Measurements from ENCODE around the gene HOXD11. TPM values are rescaled to one million over a fixed set of nuclear protein-coding genes. Genes with fewer than 3 reads are reported as not detected.

The HOXD11 gene
- total and polyA plus RNA-seq, 2 donors (not counting 3 experiments of a cell fraction or from before 2014, with no cell fraction given): not detected

DNA sequence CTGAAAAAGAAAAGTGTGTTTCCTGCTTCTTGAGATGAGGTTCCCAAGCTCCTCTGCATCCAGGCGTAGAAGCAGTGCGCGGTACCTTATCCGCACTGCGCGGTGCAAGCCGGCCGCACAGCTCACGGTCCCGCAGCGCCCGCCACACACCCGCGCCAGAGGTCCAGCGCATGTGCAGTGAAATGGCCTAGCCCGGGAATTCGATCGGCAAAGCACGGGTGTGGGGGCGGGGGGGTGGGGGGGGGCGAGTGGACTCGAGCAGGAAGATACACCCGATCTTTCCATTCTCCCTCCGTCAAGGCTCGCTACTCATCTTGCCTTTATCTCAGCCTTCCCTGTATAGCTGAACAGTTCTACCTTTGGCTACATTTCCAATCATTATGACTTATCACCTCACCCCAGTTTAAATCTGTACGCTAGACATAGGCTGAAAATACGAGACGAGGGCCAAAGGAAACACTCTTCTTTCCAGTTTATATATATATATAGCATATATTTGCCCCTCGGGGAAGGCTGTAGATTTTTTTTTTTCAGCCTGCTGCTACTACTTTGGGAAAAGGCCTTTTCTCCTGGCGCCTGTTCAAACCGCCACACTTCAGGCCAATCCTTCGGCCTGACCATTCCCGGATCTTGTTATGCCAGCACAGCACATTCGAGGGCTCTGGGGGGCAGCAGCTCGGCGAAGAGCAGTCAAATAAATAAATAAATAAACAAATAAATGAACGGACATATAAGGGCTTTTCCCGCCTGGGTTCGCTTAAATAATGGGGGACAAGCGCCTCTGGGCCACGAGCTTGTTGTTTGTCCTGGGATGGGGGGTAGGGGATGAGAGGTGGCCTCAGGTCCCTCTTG, 32.8 kb downstream of the HOXD11 start:
- H3K9me3 ChIP-seq (replicated peaks; ENCODE audit: control insufficient read depth, insufficient read depth, low read length): no peaks in the 10 kb centered on the region
- BruUV-seq (replicated peaks): no TSS peak
- peak overlapping the region in 2 of 3 experiments; percentile 73 to 91 for H3K4me3 ChIP-seq (replicated peaks in 1 of 3; ENCODE audit: insufficient read depth in 1 of 3, low read depth in 1 of 3, low read length in 3 of 3)
- H3K79me2 ChIP-seq (ENCODE audit: control insufficient read depth, insufficient read depth, low read length): peaks cover 69% of the 10 kb centered on the region
- dilution Hi-C loops (cut with MboI; ENCODE audit: extremely low pct_ligation_motif_present, low sequenced_read_pairs): loop anchor here (25.0 kb wide), 1 partner anchor 497 kb away; no protein-coding TSS in a partner anchor
- no peaks in the 10 kb centered on the region for H3K9me1 ChIP-seq (replicated peaks; ENCODE audit: control insufficient read depth, extremely low read depth, insufficient read depth, low read length)
- ChIA-PET POLR2A (interaction anchor here (0.7 to 2.5 kb wide), 7 partner anchors 47 to 514 kb away, joined by 3 to 13 read pairs (median 3); no protein-coding TSS in a partner anchor), CTCF (interaction anchor here (0.6 to 9.3 kb wide), 47 partner anchors 11 to 1173 kb away, joined by 3 to 338 read pairs (median 4); partner anchors contain the start of genes HOXD1, HOXD4, HOXD8 and MTX2)
- no peaks in the 10 kb centered on the region for H4K20me1 ChIP-seq (replicated peaks; ENCODE audit: control insufficient read depth, extremely low read depth, insufficient read depth, low read length)
- DNase-seq (ENCODE audit: low read depth, low spot score) (peak; percentile 61), FAIRE-seq (no peak)
- peak overlapping the region; percentile 52 for H2AFZ ChIP-seq (ENCODE audit: low read depth, low read length)
- intact Hi-C loops (cut with micrococcal nuclease): loop anchor here (1.0 to 2.0 kb wide), 9 partner anchors 39 to 512 kb away; partner anchors contain the start of genes HOXD1 and MTX2
- TF ChIP-seq POLR2AphosphoS5 (IDR thresholded peaks at IDR 0.05; ENCODE audit: insufficient read depth, low read depth, low read length) (no peak), POLR2A (IDR thresholded peaks at IDR 0.05; ENCODE audit: low read depth, low read length) (no peak), GATA2 (IDR thresholded peaks at IDR 0.05; ENCODE audit: insufficient read depth, insufficient read length, low read depth, low read length) (no peak), JUN (IDR thresholded peaks at IDR 0.05; ENCODE audit: borderline replicate concordance, insufficient read depth, insufficient read length, low read depth) (no peak), MYC (IDR thresholded peaks at IDR 0.05; ENCODE audit: low read depth, low read length) (no peak), EZH2 (IDR thresholded peaks at IDR 0.05; ENCODE audit: borderline replicate concordance, low read depth, low read length, severe bottlenecking) (no peak), FOS (IDR thresholded peaks at IDR 0.05; ENCODE audit: borderline replicate concordance, insufficient read depth, low read length) (no peak)
- TF ChIP-seq, protein P1, sequence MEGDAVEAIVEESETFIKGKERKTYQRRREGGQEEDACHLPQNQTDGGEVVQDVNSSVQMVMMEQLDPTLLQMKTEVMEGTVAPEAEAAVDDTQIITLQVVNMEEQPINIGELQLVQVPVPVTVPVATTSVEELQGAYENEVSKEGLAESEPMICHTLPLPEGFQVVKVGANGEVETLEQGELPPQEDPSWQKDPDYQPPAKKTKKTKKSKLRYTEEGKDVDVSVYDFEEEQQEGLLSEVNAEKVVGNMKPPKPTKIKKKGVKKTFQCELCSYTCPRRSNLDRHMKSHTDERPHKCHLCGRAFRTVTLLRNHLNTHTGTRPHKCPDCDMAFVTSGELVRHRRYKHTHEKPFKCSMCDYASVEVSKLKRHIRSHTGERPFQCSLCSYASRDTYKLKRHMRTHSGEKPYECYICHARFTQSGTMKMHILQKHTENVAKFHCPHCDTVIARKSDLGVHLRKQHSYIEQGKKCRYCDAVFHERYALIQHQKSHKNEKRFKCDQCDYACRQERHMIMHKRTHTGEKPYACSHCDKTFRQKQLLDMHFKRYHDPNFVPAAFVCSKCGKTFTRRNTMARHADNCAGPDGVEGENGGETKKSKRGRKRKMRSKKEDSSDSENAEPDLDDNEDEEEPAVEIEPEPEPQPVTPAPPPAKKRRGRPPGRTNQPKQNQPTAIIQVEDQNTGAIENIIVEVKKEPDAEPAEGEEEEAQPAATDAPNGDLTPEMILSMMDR (IDR thresholded peaks at IDR 0.05; ENCODE audit: extremely low read depth in 1 of 2, insufficient read depth in 1 of 2, low read depth in 1 of 2, low read length in 2 of 2): no peak
- TF ChIP-seq, protein P2, sequence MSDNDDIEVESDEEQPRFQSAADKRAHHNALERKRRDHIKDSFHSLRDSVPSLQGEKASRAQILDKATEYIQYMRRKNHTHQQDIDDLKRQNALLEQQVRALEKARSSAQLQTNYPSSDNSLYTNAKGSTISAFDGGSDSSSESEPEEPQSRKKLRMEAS (IDR thresholded peaks at IDR 0.05; ENCODE audit: insufficient read depth, insufficient read length): no peak
- H3K4me1 ChIP-seq (ENCODE audit: control insufficient read depth, extremely low read depth, insufficient read depth, low read length): peaks cover 38% of the 10 kb centered on the region
- peak overlapping the region; percentile 73 for H3K27ac ChIP-seq (ENCODE audit: insufficient read depth, low read depth, low read length)
- H3K4me2 ChIP-seq (ENCODE audit: insufficient read depth, low read length): peak overlapping the region; percentile 99
- no peaks in the 10 kb centered on the region for H3K27me3 ChIP-seq (ENCODE audit: control insufficient read depth in 2 of 2, insufficient read depth in 2 of 2, low read length in 2 of 2)
- H3K9ac ChIP-seq (replicated peaks; ENCODE audit: extremely low read depth, insufficient read depth, low read length): peak overlapping the region; percentile 66
- no peaks in the 10 kb centered on the region for H3K36me3 ChIP-seq (ENCODE audit: control insufficient read depth in 2 of 2, extremely low read depth in 1 of 2, insufficient read depth in 2 of 2, low read length in 2 of 2)

Measured in endothelial cell of umbilical vein (primary cell).